T-helper 2 cell treated with Interferon-gamma antibody and Interleukin-4, amounts not matched to agents 100 ng/mL and 5 ng/mL, for 36 hours (primary cell): ENCODE measurements around the gene CNOT3. TPM values are rescaled to one million over a fixed set of nuclear protein-coding genes. Genes with fewer than 3 reads are reported as not detected.
"Not testable (repeated sequence)": the region's sequence is repeated elsewhere in the genome, so short reads cannot be mapped to it uniquely, and the experiment has no call there.

Experiments
- intact Hi-C: fragments of 100-400 bp; cut with micrococcal nuclease; formaldehyde crosslinking; loops from one replicate; pipeline ENCODE4 v1.15.1; 2023
- total RNA-seq: library from RNA; stranded (reverse); gene quantifications from 2 replicates; pipeline ENCODE4 v1.2.3, GENCODE V29; 2022

The CNOT3 gene
- total RNA-seq, 1 donor from 2014 or later, result 61.0 TPM

DNA sequence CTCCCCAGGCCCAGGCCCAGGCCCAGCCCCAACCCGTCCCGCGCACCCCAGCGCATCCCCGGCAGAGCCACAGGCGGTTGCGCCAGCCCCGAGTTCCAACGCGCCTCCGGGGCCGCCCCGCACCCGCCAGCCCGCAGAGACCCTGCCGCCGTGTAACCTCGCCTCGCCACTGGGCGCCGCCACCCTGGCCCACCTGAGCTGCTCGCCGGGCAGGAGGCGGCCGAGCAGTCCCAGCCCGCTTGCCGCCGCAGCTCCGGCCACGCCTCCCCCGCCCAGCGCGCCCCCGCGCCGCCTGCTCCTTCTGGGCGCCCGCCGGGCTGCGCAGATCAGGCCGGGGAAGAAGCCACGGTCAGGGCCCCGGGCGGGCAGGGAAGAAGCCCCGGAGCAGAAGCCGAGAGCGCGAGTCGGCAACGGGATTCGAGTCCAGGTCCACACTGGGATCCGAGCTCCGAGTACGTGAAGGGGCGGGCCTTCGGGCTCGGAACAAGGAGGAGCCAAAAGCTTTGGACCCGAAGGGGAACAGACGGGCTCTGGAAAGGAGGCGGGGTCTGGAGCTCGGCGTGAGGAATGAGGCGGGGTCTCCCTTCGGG, 51.7 kb downstream of the CNOT3 start, which contains the start of gene MBOAT7:
Gene MBOAT7 (minus strand): TSS at position 436 of the 590 bp plus-strand sequence. CDS start 1,072 bp downstream, outside the sequence.
- intact Hi-C loops, result loop anchor here (1.0 kb wide), 4 partner anchors 30 to 322 kb away; partner anchors contain the start of genes LENG1, LENG9, MYADM and PRPF31

DNA sequence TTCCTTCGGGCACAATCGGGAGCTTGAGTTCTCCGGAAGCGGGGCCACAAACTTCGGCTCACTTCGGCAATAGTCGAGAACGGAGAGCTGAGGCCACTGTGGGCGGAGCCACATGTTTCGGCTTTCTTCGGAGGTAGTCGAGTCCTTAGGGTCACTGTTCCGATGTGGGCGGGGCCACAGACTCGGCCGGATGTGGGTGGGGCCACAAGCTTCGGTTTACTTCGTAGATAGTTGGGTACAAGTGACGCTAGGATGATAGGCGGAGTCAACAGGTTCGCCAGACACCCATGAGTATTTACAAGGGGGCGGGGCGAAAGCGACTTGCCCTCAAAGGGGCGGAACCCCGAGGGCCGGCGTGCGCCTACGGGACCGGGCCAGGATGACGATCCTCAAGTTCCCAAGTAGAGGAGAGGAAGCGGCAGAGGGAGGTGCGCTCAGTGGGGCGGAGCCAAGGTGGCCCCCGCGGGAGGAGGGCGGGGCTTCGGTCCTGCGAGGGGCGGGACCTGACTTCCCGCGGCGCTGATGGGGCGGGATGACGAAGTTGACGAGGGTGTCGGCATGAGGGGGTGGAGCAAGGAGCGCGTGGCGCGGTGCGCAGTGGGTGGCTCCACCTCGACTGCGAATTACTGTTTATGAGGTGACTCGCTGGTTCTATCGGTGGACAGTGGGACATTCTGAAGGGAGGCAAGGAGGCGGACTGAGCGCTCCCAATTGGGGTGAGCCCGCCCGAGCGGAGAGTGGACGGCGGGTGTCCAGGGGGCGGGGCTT, 52.4 kb downstream of the CNOT3 start:
- intact Hi-C loops, result loop anchor here (1.0 kb wide), 8 partner anchors 10 to 323 kb away; partner anchors contain the start of genes CNOT3, LENG1, LENG9 and MYADM

DNA sequence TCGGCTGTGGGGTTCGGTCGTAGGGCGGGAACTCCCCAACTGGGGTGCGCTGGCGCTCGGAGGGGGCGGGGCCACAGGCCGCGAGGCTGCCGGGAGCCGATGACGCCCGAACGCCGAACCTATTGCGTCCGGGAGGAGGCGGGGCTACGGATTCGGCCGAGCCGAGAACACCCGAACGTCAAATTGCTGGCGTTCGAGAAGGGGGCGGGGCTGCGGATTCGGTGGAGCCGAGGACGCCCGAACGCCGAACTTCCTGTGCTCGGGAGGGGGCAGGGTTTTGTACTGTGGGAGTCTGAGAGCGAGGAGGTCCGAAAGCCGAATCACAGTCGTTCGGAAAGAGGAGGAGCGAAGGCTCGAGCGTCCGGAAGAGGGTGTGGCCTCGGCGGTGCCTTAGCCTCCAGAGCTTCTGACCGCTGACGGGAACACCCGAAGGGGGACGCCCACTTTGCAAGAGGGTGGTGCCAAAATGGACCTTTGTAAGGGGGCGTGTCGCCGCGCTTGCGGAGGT, 53.0 kb downstream of the CNOT3 start:
- intact Hi-C loops, result loop anchor here (1.0 kb wide), 4 partner anchors 10 to 88 kb away; partner anchors contain the start of genes CNOT3, NDUFA3 and RPS9

DNA sequence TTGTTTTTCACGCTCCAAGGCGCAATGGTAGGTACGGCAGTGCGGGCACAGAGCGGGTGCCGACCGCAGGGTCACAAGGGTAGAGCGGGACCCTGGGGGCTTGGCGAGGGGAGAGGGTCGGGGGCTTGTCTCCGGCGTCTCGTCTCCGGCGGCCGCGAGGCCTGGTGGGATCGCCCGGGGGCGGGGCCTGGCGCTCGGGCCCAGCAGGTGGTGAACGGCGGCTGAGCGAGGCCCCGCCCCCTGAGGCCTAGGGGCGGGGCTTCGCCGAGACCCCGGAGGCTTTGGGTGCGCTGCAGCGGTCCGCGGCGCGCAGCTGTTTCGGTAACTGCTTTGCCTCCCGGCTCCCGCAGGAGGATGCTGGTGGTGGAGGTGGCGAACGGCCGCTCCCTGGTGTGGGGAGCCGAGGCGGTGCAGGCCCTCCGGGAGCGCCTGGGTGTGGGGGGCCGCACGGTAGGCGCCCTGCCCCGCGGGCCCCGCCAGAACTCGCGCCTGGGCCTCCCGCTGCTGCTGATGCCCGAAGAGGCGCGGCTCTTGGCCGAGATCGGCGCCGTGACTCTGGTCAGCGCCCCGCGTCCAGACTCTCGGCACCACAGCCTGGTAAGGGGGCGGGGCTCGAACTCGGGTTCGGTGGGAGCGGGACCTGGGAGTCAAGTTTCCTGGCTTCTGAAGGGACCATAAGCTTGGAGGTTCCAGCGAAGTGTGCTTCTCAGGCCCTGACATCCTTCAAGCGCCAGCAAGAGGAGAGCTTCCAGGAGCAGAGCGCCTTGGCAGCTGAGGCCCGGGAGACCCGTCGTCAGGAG, 53.6 kb downstream of the CNOT3 start, which contains the start of gene TSEN34:
Gene TSEN34 (plus strand): TSS at position 298 of the 800 bp plus-strand sequence. CDS start 57 bp downstream, at position 355.
- intact Hi-C loops, result no loop called here

DNA sequence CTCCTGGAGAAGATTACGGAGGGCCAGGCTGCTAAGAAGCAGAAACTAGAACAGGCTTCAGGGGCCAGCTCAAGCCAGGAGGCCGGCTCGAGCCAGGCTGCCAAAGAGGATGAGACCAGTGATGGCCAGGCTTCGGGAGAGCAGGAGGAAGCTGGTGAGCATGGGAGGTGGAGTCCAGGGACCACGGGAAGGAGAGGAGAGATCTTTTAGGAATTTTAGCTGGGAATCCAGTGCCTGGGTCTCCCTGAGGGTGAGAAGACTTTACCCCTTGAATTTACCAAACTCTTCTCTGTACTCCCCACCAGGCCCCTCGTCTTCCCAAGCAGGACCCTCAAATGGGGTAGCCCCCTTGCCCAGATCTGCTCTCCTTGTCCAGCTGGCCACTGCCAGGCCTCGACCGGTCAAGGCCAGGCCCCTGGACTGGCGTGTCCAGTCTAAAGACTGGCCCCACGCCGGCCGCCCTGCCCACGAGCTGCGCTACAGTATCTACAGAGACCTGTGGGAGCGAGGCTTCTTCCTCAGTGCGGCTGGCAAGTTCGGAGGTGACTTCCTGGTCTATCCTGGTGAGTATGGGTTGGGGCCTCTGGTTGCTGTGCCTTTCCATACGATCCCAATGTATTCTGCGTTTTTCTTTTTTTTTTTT, 54.4 kb downstream of the CNOT3 start:
- intact Hi-C loops, result no loop called here

DNA sequence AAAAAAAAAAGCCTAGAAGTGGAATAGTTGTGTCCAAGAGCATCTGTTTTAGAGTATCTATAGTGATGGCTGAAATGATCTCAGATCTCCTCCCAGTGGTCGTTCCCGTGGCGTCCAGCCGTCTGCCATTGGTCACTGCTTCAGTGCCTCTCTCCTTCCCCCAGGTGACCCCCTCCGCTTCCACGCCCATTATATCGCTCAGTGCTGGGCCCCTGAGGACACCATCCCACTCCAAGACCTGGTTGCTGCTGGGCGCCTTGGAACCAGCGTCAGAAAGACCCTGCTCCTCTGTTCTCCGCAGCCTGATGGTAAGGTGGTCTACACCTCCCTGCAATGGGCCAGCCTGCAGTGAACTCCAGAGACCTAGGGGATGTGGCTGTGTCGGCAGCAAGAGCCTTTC, 55.4 kb downstream of the CNOT3 start:
- intact Hi-C loops, result no loop called here

DNA sequence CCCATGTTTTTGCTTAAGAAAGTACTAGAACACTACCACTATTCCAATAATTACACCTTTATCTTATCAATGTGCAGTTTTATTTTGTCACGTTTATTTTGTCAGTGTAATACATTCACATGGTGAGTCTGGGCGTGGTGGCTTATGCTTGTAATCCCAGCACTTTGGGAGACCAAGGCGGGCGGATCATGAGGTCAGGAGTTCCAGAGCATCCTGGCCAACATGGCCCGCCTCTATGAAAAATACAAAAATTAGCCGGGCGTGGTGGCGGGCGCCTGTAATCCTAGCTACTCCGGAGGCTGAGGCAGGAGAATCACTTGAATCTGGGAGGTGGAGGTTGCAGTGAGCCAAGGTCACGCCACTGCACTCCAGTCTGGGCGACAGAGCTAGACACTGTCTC, 56.9 kb downstream of the CNOT3 start:
- intact Hi-C loops, result not testable (repeated sequence)

DNA sequence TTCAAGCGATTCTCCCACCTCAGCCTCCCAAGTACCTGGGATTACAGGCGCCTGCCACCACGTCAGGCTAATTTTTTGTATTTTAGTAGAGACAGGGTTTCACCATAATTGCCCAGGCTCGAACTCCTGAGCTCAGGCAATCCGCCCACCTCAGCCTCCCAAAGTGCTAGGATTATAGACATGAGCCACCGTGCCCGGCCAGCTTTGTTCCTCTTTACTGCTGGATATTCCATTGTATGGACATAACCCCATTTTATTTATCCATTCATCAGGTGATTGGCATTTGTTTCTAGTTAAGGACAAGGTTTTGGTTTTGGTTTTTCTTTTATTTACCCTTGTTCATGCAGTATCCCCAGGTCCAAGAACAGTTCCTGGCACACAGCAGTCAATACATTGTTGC, 59.0 kb downstream of the CNOT3 start:
- intact Hi-C loops, result no loop called here

DNA sequence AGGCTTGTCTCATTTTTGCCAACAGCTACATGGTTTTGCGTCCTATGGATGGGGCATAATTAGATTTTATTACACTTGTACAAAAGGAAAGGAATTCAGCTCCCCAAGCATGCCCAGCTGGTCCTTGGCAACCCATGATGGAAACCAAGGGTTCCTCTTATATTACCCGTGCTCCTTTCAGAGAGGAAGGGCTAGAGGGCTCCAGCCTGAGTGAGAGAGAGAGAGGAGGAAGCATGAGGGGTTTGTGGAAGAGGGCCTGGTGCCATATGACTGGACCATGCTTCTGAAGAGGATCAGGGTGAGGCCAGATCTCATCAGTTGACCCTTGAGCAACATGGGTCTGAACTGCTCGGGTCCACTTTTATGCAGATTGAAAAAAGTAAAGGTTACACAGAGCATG, 59.6 kb downstream of the CNOT3 start:
- intact Hi-C loops, result no loop called here

DNA sequence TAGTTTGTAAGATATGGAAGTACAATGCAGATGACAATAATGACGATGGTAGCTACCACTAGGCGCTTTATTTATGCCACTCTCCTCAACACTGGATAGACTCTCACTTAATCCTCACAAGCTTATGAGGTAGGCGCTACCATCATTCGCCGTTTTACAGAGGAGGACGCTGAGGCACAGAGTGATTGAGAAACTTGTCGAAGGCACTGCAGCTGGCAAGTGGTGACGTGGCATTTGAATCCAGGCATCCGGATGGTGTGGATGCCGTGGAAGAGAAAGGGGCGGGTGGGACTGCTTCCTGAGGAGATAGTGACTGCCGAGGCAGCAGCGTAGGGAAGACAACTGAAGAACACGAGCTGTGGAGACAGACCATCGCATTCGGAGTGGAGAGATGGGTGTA, 61.8 kb downstream of the CNOT3 start:
- intact Hi-C loops, result no loop called here

DNA sequence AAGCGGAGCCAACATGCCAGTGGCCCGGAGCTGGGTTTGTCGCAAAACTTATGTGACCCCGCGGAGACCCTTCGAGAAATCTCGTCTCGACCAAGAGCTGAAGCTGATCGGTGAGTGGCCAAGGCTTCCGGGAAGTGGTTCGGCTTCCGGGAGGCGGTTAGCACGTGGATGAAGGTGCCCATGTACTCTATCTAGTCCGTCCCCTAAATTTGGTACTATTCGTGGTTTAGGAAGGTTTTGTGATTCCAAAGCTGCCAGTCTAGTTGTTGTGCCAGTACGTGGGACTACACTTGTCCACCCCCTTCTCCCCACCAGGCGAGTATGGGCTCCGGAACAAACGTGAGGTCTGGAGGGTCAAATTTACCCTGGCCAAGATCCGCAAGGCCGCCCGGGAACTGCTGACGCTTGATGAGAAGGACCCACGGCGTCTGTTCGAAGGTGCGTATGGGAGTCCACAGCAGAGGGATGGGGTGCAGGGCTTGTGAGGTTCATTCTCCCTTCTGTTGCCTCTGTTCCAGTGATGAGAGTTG, 63.7 kb downstream of the CNOT3 start:
- intact Hi-C loops, result loop anchor here (1.0 to 2.0 kb wide), 4 partner anchors 9 to 86 kb away; partner anchors contain the start of genes CNOT3, LENG1, PRPF31 and TFPT

DNA sequence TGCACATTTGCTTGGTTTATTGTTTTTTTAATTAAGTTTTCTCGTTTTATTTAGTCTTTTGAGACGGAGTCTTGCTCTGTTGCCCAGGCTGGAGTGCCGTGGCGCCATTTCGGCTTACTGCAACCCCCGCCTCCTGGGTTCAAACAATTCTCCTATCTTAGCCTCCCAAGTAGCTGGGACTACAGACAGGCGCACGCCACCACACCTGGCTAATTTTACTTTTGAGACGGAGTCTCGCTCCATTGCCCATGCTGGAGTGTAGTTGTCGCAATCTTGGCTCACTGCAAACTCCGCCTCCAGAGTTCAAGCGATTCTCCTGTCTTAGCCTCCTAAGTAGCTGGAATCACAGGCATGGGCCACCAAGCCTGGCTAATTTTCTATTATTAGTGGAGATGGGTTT, 64.4 kb downstream of the CNOT3 start:
- intact Hi-C loops, result loop anchor here (1.0 to 2.0 kb wide), 4 partner anchors 8 to 87 kb away; partner anchors contain the start of genes CNOT3, LENG1, PRPF31 and TFPT

DNA sequence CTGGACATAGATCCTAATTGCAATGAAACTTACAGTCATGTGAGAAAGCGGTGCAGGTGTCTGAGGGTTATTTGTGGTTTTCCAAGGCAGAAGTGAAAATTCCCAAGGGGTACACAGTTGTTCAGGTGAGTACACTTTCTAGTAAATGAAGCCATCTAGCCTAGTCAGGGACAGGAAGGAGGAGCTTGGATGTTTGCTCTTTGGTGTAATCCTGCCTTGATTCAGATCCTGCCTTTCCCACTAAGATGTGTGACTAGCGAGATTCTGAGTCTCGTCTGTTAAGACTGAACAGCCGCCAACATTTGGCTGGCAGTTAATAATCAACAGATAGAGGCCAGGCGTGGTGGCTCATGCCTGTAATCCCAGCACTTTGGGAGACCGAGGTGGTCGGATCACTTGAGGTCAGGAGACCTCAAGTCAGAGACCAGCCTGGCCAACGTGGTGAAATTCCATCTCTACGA, 65.6 kb downstream of the CNOT3 start:
- intact Hi-C loops, result no loop called here

DNA sequence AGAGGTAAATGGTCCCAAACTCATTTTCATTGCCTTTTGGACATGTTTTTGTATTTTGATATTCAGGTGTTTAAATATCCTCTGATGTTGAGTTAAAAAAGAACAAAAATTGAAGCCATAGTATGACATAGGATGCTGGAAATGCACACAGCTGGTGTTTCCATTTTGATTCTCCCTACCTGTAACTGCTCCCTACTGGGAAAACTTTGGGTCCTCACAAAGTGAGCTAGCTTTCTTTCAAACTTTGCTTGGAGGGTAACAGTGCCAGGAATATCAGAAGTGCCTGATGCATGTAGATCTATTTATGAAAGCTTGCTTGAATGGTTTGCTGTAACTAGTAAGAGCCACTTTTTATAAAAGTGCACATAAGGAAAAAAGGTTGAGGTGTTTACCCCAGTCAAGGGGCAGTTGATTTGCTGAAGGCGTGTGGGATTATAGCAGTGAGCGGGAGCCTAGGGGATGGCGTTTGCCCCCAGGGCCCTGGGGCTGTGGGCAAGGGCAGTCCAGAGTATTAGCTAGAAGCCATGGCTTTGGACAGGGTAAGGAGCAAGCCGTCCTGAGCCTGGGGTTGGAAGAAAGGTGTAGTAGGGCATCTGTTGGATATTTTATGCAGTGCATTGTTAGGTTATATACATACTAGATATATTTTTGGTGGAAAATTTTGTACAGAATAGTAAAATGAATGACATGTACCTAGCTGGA, 67.4 kb downstream of the CNOT3 start:
- intact Hi-C loops, result no loop called here

Other genes starting within 250 kb of the CNOT3 start
- gene CACNG7, start 228.5 kb upstream of the CNOT3 start, total RNA-seq, result not detected in 2 replicates
- not detected in 2 replicates for gene CACNG8, start 174.8 kb upstream of the CNOT3 start, total RNA-seq
- gene CACNG6, start 146.1 kb upstream of the CNOT3 start, total RNA-seq, result not detected in 2 replicates
- not detected in 2 replicates for gene VSTM1, start 73.9 kb upstream of the CNOT3 start, total RNA-seq
- not detected in 2 replicates for gene TARM1, start 56.4 kb upstream of the CNOT3 start, total RNA-seq
- gene OSCAR, start 37.0 kb upstream of the CNOT3 start, total RNA-seq, result 0.14 TPM in 1 of 2 replicates, not detected in the other
- 109 and 114 TPM in 2 replicates for gene NDUFA3, start 34.9 kb upstream of the CNOT3 start, total RNA-seq
- gene TFPT, start 22.1 kb upstream of the CNOT3 start, total RNA-seq, result 32.0 and 38.2 TPM in 2 replicates
- gene PRPF31, start 22.0 kb upstream of the CNOT3 start, total RNA-seq, result 71.3 and 75.9 TPM in 2 replicates
- 6.4 and 7.0 TPM in 2 replicates for gene LENG1, start 22.0 kb downstream of the CNOT3 start, total RNA-seq
- 3.5 and 3.9 TPM in 2 replicates for gene TMC4, start 35.4 kb downstream of the CNOT3 start, total RNA-seq
- 107 and 115 TPM in 2 replicates for gene MBOAT7, start 51.8 kb downstream of the CNOT3 start, total RNA-seq
- gene TSEN34, start 53.5 kb downstream of the CNOT3 start, total RNA-seq, result 7.3 and 8.9 TPM in 2 replicates
- gene RPS9, start 63.1 kb downstream of the CNOT3 start, total RNA-seq, result 1,209 and 1,241 TPM in 2 replicates
- 0.14 and 0.61 TPM in 2 replicates for gene LILRB3, start 85.2 kb downstream of the CNOT3 start, total RNA-seq
- gene LILRA6, start 105.0 kb downstream of the CNOT3 start, total RNA-seq, result 0.20 TPM in 1 of 2 replicates, not detected in the other
- not detected in 2 replicates for gene LILRB5, start 119.5 kb downstream of the CNOT3 start, total RNA-seq
- gene LILRB2, start 143.3 kb downstream of the CNOT3 start, total RNA-seq, result not detected in 2 replicates
- not detected in 2 replicates for gene LILRA5, start 175.4 kb downstream of the CNOT3 start, total RNA-seq
- not detected in 2 replicates for gene LILRA4, start 201.4 kb downstream of the CNOT3 start, total RNA-seq
- 81.2 and 82.9 TPM in 2 replicates for gene LAIR1, start 227.2 kb downstream of the CNOT3 start, total RNA-seq